ENCODE measurements around the gene FEN1.

DNA sequence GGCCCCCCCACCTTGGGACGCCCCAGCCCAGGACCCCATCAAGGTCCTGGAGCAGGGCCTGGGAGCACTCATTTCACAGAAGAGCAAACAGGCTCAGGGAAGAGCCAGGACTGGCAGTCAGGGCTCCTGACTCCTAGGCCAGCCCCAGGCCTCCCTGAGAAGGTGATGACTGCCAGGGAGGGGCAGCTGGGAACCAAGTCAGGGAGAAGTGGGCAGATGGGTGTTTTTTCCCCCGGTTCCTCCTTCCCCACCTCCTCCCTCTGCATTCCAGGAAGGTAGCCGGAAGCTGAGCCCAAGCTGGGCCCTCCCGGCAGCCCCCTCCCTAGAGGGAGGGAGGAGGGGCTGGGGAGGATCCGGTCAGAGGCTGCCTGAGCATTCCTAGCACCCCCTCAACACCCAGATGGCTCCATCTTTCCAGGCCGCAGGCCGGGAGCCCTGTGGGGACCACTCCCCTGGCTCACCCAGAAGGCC, 20.7 kb upstream of the FEN1 start:
- TF ChIP-seq, protein P1, sequence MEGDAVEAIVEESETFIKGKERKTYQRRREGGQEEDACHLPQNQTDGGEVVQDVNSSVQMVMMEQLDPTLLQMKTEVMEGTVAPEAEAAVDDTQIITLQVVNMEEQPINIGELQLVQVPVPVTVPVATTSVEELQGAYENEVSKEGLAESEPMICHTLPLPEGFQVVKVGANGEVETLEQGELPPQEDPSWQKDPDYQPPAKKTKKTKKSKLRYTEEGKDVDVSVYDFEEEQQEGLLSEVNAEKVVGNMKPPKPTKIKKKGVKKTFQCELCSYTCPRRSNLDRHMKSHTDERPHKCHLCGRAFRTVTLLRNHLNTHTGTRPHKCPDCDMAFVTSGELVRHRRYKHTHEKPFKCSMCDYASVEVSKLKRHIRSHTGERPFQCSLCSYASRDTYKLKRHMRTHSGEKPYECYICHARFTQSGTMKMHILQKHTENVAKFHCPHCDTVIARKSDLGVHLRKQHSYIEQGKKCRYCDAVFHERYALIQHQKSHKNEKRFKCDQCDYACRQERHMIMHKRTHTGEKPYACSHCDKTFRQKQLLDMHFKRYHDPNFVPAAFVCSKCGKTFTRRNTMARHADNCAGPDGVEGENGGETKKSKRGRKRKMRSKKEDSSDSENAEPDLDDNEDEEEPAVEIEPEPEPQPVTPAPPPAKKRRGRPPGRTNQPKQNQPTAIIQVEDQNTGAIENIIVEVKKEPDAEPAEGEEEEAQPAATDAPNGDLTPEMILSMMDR (IDR thresholded peaks at IDR 0.05) = no peak
- no peak for TF ChIP-seq EZH2 (IDR thresholded peaks at IDR 0.05; ENCODE audit: borderline replicate concordance, insufficient read depth, low read depth, low read length, poor library complexity, severe bottlenecking)

Measured in B cell (primary cell).